Breast epithelium (tissue), 3 donors: ENCODE data around the gene TSEN54.

Experiments
- CTCF ChIP-seq, 3 donors: fragments of 450-650 bp; IDR thresholded peaks; one replicate each; pipeline ENCODE4 v1.5.1; 2016 to 2017; ENCODE audit warnings: antibody characterized with exemption in 3 of 3, mild to moderate bottlenecking in 3 of 3, moderate library complexity in 3 of 3
- POLR2A ChIP-seq: fragments of 450-650 bp; IDR thresholded peaks from one replicate; pipeline ENCODE4 v1.6.1; 2016; ENCODE audit warnings: antibody characterized with exemption, mild to moderate bottlenecking, moderate library complexity

GRCh38 chr17:75547091-75547490, 30.8 kb downstream of the TSEN54 start:
- no peak for TF ChIP-seq CTCF (IDR thresholded peaks at IDR 0.05)
- no peak for TF ChIP-seq POLR2A
